Effector CD4-positive, alpha-beta T cell (primary cell): ENCODE results near the gene CDCA8.

ENCODE experiments used
- DNase-seq: peaks from one replicate; pipeline ENCODE4 v3.0.0-alpha.2; 2020
- total RNA-seq: gene quantifications from one replicate; lab custom pipeline; 2026; lab: John Stamatoyannopoulos, UW

The CDCA8 gene
- total RNA-seq = 2.6 reads per million, percentile 8 among the genes with 10 or more reads in this experiment

GRCh38 chr1:37692078-37692833 is at the start of gene CDCA8:
TSS of gene CDCA8 (plus strand) at chr1:37692516. CDS start at chr1:37692691, 175 bp downstream.
- peak; percentile 98 for DNase-seq

- no peak for DNase-seq
Observed at GRCh38 chr1:37647281-37647680, 45.0 kb upstream of the CDCA8 start.

GRCh38 chr1:37650173-37650572 is 42.1 kb upstream of the CDCA8 start:
- DNase-seq = no peak

GRCh38 chr1:37650721-37651120 is 41.6 kb upstream of the CDCA8 start:
- DNase-seq = no peak

DNA sequence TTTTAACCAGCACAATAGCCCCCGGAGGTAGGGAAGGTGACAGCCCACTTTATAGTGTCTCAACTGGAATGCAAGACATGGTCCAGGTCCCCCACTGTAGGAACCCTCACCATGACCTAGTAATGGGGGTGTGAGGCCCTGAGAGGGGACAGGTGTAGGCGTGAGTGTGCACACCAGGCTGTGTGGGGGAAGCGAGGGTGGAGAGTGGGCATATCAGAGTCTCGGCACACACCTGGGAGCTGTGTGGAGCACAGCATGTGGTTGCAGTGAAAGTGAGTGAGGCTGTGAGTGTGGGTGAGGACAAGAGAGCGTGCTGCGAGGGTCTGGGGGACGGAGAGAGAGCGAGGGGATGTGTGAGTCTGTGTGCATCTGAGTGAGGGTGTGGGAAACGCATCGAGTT is 40.5 kb upstream of the CDCA8 start:
- no peak for DNase-seq

DNA sequence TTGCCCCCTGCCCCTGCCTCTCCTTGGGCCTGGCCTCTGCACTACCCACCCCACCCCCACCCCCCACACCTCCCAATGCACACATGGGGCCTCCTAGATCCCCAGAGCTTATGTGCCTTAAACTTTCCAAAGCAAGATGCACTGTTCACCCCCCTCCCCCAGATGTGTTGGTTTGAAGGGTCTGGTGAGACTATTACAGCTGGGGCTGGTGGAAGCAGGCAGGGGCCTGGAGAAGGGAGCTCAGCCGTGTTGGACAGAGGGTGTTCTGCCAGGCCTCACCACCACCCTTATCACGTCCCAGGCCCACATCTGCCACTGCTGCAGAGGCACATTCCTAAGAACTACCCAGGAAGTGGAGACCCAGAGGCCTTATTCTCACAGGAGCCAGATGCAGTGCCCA is 39.3 kb upstream of the CDCA8 start:
- DNase-seq = no peak

GRCh38 chr1:37653906-37654305 is 38.4 kb upstream of the CDCA8 start:
- DNase-seq = no peak

DNA sequence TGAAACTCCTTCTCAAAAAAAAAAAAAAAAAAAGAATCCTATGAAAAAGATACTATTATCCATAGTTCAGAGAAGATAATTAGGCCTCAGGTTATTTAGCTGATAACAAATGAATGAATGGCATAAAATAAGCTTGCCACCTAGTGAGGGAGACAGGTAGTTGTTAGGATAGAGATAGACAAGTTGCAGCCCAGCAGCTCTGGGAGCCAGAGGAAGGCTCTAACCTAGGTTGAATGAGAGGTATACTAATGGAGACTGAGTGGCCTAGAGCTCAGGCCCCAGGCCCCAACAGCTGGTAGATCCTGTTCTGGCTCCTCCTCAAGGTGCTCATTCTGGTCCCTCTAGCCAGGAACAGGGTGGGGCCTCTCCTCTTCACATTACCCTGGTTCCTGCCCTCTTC is 37.0 kb upstream of the CDCA8 start:
- no peak for DNase-seq

DNA sequence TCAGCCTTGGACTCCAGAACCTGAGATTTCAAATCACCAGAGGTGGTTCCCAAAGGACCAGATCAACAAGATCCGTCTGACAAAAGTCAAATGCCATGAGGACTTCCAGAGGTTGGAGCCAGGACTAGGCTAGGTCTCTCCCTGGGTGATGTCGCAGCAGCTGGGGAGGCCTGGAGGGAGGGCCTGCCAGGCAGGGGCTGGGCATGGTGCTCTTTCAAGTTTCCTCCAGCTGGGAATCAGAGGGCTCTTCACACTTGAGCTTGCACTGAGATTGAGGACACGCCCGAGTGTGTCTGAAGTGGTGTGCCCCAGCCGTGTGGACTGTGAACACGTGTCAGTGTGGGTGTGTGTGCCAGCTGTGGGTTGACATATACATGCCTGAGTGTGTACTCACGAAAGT is 36.3 kb upstream of the CDCA8 start:
- no peak for DNase-seq

DNA sequence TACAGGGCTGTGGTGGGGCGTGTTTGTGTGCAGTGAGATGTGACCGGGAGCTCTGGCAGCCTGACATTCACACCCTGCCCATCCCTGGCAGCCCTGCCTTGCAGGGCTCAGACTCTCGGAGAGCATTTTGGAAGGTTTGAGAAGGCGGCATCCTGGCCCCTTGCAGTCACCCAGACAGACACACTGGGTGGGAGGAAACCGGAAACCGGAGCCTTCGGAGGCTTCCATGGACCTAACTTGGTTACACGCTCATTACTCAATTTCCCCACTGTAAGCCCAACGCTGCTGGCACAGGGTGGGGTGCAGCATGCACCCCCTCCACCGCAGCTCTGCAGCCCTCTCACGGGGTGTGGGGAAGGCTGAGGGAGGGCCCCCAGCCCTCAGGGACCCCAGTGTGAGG is 35.4 kb upstream of the CDCA8 start:
- DNase-seq = no peak

DNA sequence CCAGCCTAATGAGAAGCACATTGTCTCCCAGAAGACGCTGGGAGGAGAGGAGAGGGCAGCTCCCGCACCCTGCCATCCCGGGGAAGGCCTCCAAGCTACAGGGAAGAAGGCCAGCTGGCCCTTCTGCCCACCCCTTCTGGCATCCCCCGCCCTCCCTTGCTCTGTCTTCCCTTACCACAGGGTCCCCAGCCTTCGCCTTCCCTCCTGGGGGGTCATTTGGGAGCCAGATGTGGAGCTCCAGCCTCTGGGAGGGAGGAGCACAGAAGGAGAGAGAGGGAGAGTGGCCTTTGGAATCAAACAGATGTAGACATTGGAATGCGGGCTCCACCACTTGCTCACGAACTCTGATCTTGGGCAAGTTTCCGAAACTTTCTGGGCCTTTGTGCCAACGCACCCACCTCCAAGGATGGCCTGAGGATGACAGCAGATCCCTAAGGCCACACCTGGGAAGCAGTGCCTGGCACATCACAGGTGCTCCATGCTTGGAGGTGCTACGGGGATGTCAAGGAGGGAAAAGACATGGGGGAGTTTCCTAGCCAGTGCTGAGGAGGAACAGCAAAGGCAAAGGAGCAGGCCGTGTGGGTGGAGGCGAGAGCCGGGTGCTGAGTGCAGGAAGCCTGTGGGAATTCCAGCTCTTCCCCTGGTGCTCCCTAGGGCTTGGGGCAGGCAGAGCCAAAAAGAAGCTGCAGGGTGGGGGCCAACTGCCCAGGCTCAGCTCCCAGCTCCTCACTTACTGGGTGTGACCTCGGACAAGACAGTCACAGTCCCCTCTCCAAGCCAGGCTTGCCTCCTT is 34.5 kb upstream of the CDCA8 start:
- no peak for DNase-seq

DNA sequence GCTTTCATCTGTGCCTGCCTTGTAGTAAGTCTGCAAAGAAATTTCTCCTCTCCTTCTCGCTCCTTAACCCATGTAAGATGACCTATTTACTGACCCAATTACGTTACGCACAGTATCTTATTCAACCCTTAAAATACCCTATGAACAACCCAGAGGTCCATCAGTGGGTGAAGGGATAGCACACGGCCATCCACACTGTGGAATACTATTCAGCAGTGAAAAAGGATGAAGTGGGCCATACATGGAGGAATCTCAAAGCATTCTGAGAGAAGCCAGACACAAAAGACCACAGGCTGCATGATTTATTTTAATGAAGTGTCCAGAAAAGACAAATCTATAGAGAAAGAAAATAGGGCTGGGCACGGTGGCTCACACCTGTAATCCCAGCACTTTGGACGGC is 33.8 kb upstream of the CDCA8 start:
- DNase-seq = no peak

GRCh38 chr1:37660664-37661063 is 31.7 kb upstream of the CDCA8 start:
- DNase-seq = no peak

DNA sequence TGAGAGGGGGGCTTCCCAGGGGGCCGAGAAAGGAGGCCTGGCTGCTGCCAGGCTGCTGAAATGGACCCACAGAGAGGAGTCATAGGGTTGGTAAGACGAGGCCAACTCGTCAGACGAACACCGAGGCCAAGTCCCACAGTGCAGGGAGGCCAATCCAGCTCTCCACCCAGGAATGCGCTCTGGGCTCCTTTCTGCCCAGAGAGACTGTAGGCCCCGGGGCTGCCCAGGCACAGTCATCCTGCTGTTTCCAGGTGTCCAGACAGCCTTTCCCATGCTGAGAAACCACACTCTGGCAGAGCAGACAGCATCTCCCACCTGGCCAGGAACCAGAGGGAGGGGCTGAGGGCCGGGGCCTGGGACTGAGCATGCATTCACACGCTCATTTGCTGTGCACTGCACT is 30.9 kb upstream of the CDCA8 start:
- DNase-seq = no peak

GRCh38 chr1:37662031-37662755 is 30.1 kb upstream of the CDCA8 start:
- no peak for DNase-seq

GRCh38 chr1:37663426-37664000 is 28.8 kb upstream of the CDCA8 start:
- DNase-seq = no peak

- no peak for DNase-seq
Observed at GRCh38 chr1:37666241-37666867, 26.0 kb upstream of the CDCA8 start.

DNA sequence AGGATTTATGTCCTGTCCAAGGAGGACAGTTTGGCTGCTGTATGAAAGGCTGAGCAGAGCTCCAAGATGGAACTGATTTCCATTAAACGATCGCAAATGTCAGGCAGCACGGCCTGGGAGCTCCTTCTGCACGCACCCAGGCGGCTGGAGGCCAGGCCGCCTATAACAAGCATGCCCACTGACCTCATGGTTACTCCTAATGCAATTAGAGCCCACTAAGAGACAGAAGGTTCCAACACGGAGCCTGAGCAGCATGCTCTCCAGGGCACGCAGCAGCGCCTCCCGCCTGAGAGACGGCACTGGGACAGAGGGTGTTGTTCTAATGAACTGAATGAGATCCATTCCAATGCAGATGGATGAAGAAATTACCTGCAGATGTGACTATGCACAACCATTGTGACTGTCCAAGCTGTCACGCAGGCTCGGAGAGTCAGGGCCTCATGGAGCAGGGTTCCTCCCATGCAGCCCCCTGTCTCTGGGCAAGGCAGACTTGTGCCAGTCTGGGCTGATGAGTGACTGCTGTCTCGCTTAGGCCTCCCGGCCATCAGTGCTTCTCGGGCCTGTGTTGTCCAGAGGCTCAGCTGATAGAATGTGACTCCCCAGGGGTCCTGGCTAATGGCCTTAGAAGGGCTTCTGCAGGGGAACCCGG is 25.2 kb upstream of the CDCA8 start:
- DNase-seq = no peak

- no peak for DNase-seq
Observed at GRCh38 chr1:37670133-37670532, 22.2 kb upstream of the CDCA8 start.

DNA sequence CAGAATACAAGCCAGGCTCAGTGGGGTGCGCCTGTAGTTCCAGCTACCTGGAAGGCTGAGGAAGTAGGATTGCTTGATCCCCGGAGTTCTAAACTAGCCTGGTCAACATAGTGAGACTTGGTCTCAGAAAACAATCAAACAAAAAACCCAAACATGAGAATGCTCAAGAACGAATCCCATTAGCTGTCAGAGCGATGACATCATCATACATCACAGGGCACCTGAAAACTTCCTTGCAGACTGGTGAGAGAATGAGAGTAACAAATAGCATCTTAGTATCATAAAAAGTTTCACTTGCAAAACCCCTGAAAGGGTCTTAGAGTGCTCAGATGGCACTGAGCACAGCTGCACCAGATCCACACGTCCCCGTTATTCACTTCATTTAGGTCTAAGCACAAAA is 21.1 kb upstream of the CDCA8 start:
- no peak for DNase-seq

- no peak for DNase-seq
Observed at GRCh38 chr1:37672136-37672870, 20.0 kb upstream of the CDCA8 start.
